ENCODE results near the gene NUTF2. TPM values are rescaled to one million over a fixed set of nuclear protein-coding genes. Genes with fewer than 3 reads are reported as not detected.

Gene NUTF2
- total RNA-seq, 1 donor from 2014 or later = 177 TPM

DNA sequence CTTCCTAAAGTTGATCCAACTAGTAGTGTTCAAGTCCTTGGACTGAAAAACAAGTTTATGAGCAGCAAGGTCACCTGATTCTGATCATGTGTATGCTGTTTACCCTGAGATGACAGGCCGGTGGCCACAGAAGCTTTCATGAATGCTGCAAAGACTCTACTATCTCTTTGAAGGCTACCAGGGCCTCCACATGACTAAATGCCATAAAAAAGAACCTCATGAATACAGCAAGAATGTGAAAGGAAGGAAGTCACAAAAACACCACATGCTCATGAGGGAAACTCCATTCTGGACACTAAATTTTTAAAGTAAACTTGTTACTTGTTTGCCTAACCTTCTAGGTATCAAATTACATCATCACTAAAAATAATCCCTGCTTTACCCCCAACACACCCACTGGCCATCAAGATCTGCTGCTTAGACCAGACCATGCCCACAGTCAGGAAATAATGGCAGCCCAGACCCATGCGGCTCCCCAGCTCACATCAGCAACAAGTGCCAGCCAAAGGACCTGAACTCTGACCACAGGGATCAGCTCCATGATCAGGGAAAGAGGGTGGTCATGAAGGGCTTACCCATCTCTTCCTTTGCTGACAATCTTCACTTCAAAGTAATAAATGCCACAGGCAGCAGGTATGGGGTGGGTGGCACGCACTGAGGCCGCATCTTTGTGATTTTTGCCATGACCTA is 41.7 kb upstream of the NUTF2 start:
- DNase-seq (ENCODE audit: low spot score, unreplicated experiment) = no peak
- TF ChIP-seq, protein P1, sequence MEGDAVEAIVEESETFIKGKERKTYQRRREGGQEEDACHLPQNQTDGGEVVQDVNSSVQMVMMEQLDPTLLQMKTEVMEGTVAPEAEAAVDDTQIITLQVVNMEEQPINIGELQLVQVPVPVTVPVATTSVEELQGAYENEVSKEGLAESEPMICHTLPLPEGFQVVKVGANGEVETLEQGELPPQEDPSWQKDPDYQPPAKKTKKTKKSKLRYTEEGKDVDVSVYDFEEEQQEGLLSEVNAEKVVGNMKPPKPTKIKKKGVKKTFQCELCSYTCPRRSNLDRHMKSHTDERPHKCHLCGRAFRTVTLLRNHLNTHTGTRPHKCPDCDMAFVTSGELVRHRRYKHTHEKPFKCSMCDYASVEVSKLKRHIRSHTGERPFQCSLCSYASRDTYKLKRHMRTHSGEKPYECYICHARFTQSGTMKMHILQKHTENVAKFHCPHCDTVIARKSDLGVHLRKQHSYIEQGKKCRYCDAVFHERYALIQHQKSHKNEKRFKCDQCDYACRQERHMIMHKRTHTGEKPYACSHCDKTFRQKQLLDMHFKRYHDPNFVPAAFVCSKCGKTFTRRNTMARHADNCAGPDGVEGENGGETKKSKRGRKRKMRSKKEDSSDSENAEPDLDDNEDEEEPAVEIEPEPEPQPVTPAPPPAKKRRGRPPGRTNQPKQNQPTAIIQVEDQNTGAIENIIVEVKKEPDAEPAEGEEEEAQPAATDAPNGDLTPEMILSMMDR (IDR thresholded peaks at IDR 0.05; ENCODE audit: unreplicated experiment) = no peak
- Mint-ChIP-seq H3K27me3 (no peaks in the 10 kb centered on the region), H3K4me3 (ENCODE audit: low read depth) (peak overlapping the region; percentile 94), H3K36me3 (ENCODE audit: insufficient read depth) (peaks cover 13% of the 10 kb centered on the region), H3K4me1 (ENCODE audit: low read depth) (peaks cover 13% of the 10 kb centered on the region), H3K27ac (peak overlapping the region; percentile 96), H3K9me3 (ENCODE audit: low read depth) (no peaks in the 10 kb centered on the region)

DNA sequence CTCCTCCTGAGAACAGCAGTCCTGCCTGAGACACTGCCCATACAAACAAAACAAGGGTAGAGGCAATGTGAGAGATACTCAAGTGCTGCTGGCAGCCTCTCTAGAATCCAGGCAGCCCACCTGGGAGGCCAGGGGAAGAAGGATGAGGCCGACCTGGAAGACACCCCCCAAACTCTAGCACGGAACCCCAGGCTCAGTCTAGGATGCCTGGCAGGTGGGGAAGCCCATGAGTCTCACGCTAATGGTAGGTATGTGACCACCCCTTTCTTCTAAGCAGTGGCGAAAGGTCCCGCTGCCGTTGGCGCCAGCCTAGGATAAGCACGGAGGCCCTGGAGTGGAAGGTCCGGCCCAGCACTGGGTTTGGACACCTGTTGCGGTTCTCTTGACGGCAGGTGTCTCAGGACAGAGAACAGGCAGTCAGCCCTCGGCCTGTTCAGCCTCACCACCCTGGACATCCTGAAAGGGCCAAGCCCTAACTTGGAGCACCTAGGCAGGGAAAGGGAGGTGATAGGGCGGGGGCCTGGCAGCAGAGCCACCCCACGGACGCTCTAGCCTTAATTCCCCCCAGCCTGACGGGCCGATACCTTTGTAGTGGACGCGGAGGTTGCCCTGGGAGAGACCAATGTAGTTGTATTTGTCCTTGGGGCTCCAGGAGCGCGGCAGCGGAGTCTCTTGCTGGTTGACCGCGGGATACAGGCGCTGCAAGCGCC is 40.9 kb upstream of the NUTF2 start:
- peak overlapping the region; percentile 96 for H3K27ac Mint-ChIP-seq
- TF ChIP-seq, protein P1 (IDR thresholded peaks at IDR 0.05; ENCODE audit: unreplicated experiment) = no peak
- H3K9me3 Mint-ChIP-seq (ENCODE audit: low read depth) = no peaks in the 10 kb centered on the region
- H3K27me3 Mint-ChIP-seq = no peaks in the 10 kb centered on the region
- H3K36me3 Mint-ChIP-seq (ENCODE audit: insufficient read depth) = peaks cover 6% of the 10 kb centered on the region
- no peak for DNase-seq (ENCODE audit: low spot score, unreplicated experiment)
- peak overlapping the region; percentile 94 for H3K4me3 Mint-ChIP-seq (ENCODE audit: low read depth)
- H3K4me1 Mint-ChIP-seq (ENCODE audit: low read depth) = peaks cover 13% of the 10 kb centered on the region

DNA sequence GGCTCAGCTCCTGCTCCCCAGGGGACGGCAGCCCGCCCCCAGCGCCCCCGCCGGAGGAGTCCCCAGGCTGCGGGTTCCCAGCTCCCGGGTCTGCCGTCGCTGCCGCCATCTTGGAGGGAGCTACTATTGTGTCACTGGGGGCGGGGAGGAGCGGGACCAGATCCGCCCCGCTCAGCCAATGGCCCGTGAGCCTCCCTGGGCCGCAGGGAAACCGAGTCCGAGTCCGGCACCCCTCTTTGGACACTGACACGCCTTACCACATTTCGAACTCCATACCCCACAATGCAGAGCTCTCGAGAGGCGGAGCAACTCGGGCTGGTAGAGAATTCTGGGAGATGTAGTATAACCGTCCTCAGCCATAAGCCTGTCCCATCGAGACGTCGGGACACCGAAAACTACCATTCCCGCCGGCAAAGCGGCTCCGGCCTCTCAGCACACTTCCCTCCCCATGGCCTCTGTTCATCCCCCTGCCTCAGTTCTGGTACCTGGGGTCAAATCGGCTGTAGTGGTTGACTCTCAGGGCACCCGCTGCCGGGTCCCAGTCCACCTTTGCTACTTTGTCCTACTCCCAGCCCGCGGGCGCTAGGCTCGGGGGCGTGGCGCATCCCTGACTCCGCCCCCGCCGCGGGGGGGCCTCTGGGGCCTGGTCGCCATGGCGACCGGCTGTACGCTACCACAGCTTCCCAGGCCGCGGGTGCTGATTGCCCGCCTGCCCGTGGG is 40.1 kb upstream of the NUTF2 start, which contains the start of the genes RANBP10 and TSNAXIP1:
Gene RANBP10 (minus strand): TSS at position 133 of the 720 bp plus-strand sequence. CDS start 24 bp downstream, at position 109.
Gene TSNAXIP1 (plus strand): TSS at position 462 of the 720 bp plus-strand sequence. CDS start 261 bp downstream, outside the sequence.
- peaks cover 13% of the 10 kb centered on the region for H3K4me1 Mint-ChIP-seq (ENCODE audit: low read depth)
- no peaks in the 10 kb centered on the region for H3K27me3 Mint-ChIP-seq
- peak; percentile 91 for DNase-seq (ENCODE audit: low spot score, unreplicated experiment)
- H3K9me3 Mint-ChIP-seq (ENCODE audit: low read depth) = no peaks in the 10 kb centered on the region
- H3K36me3 Mint-ChIP-seq (ENCODE audit: insufficient read depth) = peaks cover 6% of the 10 kb centered on the region
- TF ChIP-seq, protein P1 (IDR thresholded peaks at IDR 0.05; ENCODE audit: unreplicated experiment) = no peak
- H3K4me3 Mint-ChIP-seq (ENCODE audit: low read depth) = peak within 1 kb of the TSS; percentile 94
- peak within 1 kb of the TSS; percentile 96 for H3K27ac Mint-ChIP-seq

DNA sequence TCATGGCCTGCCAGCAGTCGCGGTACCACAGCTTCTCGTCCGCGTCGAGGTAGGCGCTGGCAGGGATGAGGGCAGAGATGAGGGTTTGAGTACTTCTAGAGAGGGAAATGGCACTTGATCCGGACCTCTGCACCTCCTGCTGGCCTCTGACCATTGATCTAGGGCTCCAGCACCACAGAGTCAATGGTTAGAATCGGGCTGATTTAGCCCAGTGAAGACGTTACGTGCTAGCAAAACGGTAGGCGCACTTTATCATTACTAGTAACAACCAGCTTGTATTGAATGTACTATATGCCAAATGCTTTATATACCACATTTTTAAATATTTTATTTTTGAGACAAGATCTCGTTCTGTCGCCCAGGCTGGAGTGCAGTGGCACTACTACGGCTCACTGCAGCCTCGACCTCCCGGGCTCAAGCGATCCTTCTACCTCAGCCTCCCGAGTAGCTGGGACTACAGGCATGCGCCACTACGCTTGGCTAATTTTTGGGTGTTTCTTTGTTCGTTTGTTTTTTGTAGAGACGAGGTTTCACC is 39.5 kb upstream of the NUTF2 start:
- Mint-ChIP-seq H3K4me3 (ENCODE audit: low read depth) (peak overlapping the region; percentile 94), H3K27me3 (no peaks in the 10 kb centered on the region), H3K9me3 (ENCODE audit: low read depth) (no peaks in the 10 kb centered on the region), H3K27ac (peak overlapping the region; percentile 96), H3K4me1 (ENCODE audit: low read depth) (peaks cover 13% of the 10 kb centered on the region), H3K36me3 (ENCODE audit: insufficient read depth) (peaks cover 6% of the 10 kb centered on the region)
- no peak for DNase-seq (ENCODE audit: low spot score, unreplicated experiment)
- TF ChIP-seq, protein P1 (IDR thresholded peaks at IDR 0.05; ENCODE audit: unreplicated experiment) = no peak

DNA sequence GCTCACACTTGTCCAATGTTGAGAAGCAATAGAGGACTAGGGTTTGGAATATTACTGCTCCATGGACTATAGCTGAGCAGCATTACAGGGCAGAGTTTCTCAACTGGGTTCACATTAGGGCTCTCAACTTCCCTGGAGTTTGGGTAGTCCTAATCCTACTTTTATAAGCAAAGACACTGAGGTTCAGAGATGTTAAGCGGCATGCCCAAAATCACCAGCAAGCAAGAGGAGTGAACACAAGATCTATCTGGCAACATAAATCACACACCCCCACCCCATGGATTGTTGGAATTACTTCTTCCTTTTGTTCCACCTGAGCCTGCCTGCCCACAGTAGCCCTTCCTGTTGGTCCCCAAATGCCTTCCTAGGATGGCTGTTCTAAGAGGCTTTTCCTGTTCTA is 34.8 kb upstream of the NUTF2 start:
- TF ChIP-seq, protein P1 (IDR thresholded peaks at IDR 0.05; ENCODE audit: unreplicated experiment) = no peak
- H3K27ac Mint-ChIP-seq = no peak overlapping the region
- peaks cover 2% of the 10 kb centered on the region for H3K4me1 Mint-ChIP-seq (ENCODE audit: low read depth)
- no peak overlapping the region for H3K4me3 Mint-ChIP-seq (ENCODE audit: low read depth)
- no peak for DNase-seq (ENCODE audit: low spot score, unreplicated experiment)
- H3K36me3 Mint-ChIP-seq (ENCODE audit: insufficient read depth) = no peaks in the 10 kb centered on the region
- H3K9me3 Mint-ChIP-seq (ENCODE audit: low read depth) = no peaks in the 10 kb centered on the region
- H3K27me3 Mint-ChIP-seq = no peaks in the 10 kb centered on the region
